ENCODE measurements around the gene CFDP1. TPM values are rescaled to one million over a fixed set of nuclear protein-coding genes. Genes with fewer than 3 reads are reported as not detected.

CFDP1 gene
- total RNA-seq, 1 donor from 2014 or later = 65.6 TPM

DNA sequence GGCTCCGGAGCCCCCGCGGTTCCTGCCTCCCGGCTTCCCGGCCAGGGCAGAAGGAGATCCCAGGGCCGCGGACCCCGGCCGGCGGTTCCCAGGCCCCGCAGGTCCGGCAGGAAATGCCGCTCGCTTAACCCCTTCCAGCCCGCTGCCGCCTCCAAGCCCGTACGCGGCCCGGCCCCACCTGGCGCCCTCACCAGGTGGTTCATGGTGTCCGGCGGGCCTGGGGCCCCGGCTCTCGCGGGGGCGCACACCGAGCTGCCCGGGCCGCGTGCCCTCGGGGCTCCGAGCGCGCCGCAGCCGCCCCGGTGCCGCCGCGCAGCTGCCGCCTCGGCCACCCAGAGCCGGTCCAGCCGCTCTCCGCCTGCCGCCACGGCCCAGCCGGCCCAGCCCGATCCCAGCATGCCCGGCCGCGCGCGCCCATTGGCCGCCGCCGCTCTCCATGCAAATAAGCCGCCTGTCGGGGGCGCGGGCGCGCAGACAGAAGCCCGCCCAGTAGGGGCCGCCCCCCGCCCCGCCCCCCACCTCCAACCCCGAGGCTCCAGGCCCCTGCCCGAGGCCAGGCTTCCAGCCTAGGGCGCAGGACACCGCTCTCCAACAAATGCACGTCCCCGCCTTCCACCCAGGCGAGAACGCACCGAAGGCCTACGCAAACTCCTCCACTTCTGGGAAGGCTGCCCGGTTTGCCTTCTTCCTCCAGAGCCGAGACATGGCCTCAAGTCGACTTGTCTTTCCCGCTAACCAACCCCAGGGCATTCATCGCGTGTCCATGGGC, 181.8 kb downstream of the CFDP1 start, which contains the start of gene BCAR1:
TSS of gene BCAR1 (minus strand) at position 345 of the 769 bp plus-strand sequence. CDS start at position 203, 142 bp downstream.
- Mint-ChIP-seq H3K27me3 (ENCODE audit: unreplicated experiment) (no peaks in the 10 kb centered on the region), H3K27ac (ENCODE audit: unreplicated experiment) (peak within 1 kb of the TSS; percentile 94), H3K9me3 (ENCODE audit: unreplicated experiment) (no peaks in the 10 kb centered on the region), H3K4me3 (ENCODE audit: unreplicated experiment) (peak within 1 kb of the TSS; percentile 86), H3K36me3 (ENCODE audit: unreplicated experiment) (no peaks in the 10 kb centered on the region), H3K4me1 (ENCODE audit: unreplicated experiment) (peaks cover 89% of the 10 kb centered on the region)
- peak; percentile 95 for DNase-seq (ENCODE audit: extremely low spot score, unreplicated experiment)
- TF ChIP-seq, protein P1, sequence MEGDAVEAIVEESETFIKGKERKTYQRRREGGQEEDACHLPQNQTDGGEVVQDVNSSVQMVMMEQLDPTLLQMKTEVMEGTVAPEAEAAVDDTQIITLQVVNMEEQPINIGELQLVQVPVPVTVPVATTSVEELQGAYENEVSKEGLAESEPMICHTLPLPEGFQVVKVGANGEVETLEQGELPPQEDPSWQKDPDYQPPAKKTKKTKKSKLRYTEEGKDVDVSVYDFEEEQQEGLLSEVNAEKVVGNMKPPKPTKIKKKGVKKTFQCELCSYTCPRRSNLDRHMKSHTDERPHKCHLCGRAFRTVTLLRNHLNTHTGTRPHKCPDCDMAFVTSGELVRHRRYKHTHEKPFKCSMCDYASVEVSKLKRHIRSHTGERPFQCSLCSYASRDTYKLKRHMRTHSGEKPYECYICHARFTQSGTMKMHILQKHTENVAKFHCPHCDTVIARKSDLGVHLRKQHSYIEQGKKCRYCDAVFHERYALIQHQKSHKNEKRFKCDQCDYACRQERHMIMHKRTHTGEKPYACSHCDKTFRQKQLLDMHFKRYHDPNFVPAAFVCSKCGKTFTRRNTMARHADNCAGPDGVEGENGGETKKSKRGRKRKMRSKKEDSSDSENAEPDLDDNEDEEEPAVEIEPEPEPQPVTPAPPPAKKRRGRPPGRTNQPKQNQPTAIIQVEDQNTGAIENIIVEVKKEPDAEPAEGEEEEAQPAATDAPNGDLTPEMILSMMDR (IDR thresholded peaks at IDR 0.05) = peak; percentile 30

- TF ChIP-seq, protein P1 (IDR thresholded peaks at IDR 0.05) = no peak
- Mint-ChIP-seq H3K4me1 (ENCODE audit: unreplicated experiment) (peaks cover 89% of the 10 kb centered on the region), H3K36me3 (ENCODE audit: unreplicated experiment) (no peaks in the 10 kb centered on the region), H3K27me3 (ENCODE audit: unreplicated experiment) (no peaks in the 10 kb centered on the region), H3K9me3 (ENCODE audit: unreplicated experiment) (no peaks in the 10 kb centered on the region), H3K4me3 (ENCODE audit: unreplicated experiment) (peak overlapping the region; percentile 86), H3K27ac (ENCODE audit: unreplicated experiment) (peak overlapping the region; percentile 87)
- DNase-seq (ENCODE audit: extremely low spot score, unreplicated experiment) = no peak
These were observed 182.5 kb downstream of the CFDP1 start for GRCh38 chr16:75250809-75251279.

DNA sequence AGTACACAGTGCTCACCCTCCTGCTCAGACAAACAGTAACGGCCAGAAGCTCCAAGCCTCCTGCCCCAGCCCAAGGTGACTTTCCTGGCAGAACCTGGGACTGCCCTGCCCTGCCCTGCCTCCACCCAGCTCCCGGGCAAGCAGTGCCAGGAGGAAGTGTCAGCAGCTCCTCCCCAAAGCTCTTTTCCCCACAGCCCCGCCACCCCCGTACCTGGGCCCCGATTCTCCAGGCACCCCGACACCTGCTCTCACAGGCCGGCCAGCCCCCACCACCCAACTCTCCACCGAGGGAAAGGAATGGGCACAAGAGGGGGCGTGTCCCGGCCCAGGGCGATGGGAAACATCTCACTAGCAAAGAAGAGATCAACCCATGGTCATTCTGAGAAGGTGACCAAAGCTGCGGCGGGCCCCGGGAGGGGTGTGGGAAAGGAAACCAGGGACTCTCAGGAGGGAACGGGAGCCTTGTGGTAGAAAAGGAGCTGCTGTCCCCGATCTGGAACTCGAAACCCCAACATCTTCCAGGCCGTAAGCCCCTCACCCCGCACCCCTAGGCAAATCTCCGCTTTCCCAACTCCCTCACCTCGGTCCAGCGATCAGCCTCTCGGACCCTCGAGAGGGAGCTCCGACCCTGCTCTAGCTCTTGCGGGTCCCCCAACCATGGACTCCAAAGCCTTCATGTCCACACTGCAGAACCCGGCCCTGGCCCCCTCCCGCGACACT, 183.1 kb downstream of the CFDP1 start:
- Mint-ChIP-seq H3K4me1 (ENCODE audit: unreplicated experiment) (peaks cover 87% of the 10 kb centered on the region), H3K4me3 (ENCODE audit: unreplicated experiment) (peak overlapping the region; percentile 86), H3K36me3 (ENCODE audit: unreplicated experiment) (no peaks in the 10 kb centered on the region), H3K9me3 (ENCODE audit: unreplicated experiment) (no peaks in the 10 kb centered on the region), H3K27ac (ENCODE audit: unreplicated experiment) (peak overlapping the region; percentile 87), H3K27me3 (ENCODE audit: unreplicated experiment) (no peaks in the 10 kb centered on the region)
- TF ChIP-seq, protein P1 (IDR thresholded peaks at IDR 0.05) = no peak
- DNase-seq (ENCODE audit: extremely low spot score, unreplicated experiment) = no peak

DNA sequence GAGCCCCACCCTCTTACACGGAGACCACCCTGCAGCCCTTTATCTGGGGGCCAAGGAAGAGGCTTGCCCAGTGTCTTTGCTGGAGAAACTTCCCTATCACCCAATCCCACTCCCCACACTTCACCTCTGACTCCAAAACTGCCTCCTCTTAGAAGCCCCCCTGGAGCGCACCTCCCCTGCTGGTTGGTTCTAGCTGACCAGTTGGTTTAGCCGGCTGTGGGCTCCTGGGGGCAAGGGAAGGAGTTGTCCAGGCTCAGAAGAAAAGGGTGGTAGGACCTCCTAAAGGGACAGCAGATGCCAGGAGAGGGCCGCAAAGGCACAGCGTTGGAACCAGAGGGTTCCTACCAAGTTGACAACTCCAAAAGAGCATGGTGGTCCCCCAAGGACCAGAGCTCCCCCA, 183.9 kb downstream of the CFDP1 start:
- Mint-ChIP-seq H3K4me3 (ENCODE audit: unreplicated experiment) (peak overlapping the region; percentile 86), H3K27ac (ENCODE audit: unreplicated experiment) (peak overlapping the region; percentile 87), H3K36me3 (ENCODE audit: unreplicated experiment) (no peaks in the 10 kb centered on the region), H3K4me1 (ENCODE audit: unreplicated experiment) (peaks cover 85% of the 10 kb centered on the region), H3K27me3 (ENCODE audit: unreplicated experiment) (no peaks in the 10 kb centered on the region), H3K9me3 (ENCODE audit: unreplicated experiment) (no peaks in the 10 kb centered on the region)
- no peak for DNase-seq (ENCODE audit: extremely low spot score, unreplicated experiment)
- TF ChIP-seq, protein P1 (IDR thresholded peaks at IDR 0.05) = no peak

All from osteocyte (in vitro differentiated cells).